NCI-H2196 (cell line): ENCODE results near the gene CLNK.
A peak's percentile ranks its signal among the peaks of the same experiment; 100 is the strongest.

Experiments used
- DNase-seq: peaks from one replicate; lab custom pipeline; 2025; ENCODE audit not compliant: unreplicated experiment; lab: John Stamatoyannopoulos, UW

The CLNK gene

DNA sequence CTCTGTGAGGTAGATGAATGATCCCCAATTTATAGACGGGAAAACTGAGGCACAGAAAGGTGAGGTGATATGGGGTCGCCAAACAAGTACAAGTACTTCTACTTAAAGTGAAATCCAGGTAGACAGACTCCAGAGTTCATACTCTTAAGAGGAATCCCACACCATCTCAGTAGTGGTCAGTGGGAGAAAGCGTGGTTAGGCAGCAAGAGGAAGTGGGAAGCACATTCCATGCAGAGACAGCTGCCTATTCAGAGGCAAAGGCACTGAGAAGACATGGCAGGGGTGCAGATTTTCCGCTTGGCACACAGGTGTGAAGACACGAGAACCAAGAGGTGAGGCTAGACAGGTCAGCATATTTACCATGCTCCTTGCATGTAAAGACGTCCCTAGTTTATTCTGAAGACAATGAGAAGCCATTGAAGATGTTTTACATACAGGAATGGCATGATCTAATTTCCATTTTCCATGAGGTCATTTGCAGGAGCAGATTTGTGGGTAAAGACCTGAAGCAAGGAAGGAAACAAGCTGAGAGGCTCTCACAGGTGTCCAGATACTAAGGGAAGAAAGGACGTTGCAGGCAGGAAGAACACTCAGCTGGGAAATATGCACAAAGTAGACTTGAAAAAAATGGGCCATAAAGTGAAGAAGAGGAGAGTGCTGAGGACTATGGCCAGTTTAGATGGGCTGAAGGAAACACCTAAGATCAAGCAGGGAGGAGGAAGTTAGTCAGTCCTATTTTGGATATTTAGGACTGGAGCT, 17.3 kb upstream of the CLNK start:
- DNase-seq = no peak

- DNase-seq = no peak
Measured at GRCh38 chr4:10701161-10701560, 16.6 kb upstream of the CLNK start.

DNA sequence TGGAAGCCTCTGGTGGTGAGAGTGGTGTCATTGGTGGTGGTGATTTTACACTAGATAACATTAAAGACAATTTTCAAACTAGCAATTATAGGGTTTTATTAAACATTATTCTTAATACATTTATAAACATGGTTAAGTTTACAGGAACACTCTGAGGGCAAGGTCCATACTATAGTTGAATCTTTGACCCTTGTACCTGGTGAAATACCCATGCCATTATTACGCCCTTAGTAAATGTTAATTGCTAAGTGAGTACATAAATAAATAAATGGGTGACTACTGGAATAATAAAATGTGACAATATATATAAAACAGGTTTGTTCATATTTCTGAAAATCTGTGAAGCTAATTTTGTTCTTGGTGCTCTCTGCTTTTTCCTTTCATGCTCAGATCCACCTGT, 13.6 kb upstream of the CLNK start:
- no peak for DNase-seq

- DNase-seq = peak; percentile 42
Measured at GRCh38 chr4:10697086-10697485, 12.5 kb upstream of the CLNK start.

DNA sequence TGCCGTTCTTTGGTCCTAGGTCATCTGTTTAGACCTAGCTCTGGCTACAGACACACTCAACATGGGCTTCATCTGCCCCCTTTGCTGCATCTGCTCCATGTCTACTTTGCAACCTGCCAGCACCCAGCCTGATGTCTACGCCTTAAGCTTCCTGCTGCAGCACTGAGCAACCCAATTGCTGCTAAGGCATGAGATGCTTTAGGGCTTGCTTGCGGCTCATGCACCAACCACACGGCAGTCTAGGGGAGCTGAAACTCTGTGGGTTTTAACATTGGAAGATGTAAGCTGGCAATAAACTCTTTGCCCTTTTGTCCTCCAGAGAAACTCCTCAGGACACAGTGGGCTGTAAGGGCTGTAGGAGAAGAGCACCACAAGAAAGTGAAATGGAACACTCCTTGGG, 11.7 kb upstream of the CLNK start:
- DNase-seq = no peak

- no peak for DNase-seq
Measured at GRCh38 chr4:10694828-10695209, 10.3 kb upstream of the CLNK start.

GRCh38 chr4:10694151-10694827, 9.7 kb upstream of the CLNK start:
- DNase-seq = no peak

GRCh38 chr4:10691651-10692050, 7.1 kb upstream of the CLNK start:
- DNase-seq = no peak

DNA sequence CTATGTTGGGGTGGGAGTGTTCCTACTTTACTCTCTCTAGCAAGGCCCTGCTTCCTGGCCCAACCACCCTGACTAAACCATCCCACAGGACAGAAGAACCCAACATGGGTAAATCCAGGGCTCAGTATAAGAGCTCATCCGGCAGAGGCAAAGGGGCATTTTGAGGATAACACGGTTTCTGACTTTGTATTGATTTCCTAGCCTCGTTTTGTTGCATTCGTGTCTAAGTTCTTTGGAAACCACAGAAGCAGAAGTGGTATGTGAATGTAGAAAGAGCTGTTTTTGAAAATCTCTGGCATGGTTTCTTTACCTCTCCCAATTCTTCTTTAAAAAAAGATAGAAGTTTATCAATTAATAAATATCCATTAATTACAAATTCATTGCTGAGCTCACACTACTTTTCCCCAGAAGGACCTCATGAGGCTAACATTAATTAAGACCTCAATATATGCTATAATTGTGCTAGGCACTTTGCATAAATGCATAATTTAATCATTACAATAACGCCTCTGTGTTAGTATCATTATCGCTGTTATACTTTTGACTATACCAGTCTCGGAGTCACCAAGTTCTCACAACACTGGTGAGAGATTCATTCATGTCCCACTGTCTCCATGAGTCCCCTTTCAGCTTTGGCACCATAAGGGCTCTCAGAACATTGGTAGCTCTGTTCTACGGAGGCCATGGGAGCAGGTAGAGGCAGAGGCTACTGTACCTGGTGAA, 5.8 kb upstream of the CLNK start:
- no peak for DNase-seq

DNA sequence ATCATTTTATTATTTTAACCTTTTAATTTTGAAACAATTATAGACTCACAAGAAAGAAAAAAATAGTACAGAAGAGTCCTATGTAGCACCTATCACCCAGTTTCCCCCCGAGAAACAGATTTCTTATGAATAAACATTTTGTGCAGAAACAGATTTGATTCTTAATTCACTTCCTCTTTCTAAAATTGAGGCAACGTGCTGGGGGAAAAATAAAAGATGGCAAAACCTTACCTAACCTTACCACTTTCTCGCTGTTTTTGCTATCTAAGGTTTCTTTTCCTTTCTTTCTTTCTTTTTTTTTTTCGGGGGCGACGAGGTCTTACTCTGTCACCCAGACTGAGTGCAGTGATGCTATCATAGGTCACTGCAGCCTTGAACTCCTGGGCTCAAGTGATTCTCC, 4.3 kb upstream of the CLNK start:
- no peak for DNase-seq

- DNase-seq = no peak
Measured at GRCh38 chr4:10688022-10688421, 3.5 kb upstream of the CLNK start.

DNA sequence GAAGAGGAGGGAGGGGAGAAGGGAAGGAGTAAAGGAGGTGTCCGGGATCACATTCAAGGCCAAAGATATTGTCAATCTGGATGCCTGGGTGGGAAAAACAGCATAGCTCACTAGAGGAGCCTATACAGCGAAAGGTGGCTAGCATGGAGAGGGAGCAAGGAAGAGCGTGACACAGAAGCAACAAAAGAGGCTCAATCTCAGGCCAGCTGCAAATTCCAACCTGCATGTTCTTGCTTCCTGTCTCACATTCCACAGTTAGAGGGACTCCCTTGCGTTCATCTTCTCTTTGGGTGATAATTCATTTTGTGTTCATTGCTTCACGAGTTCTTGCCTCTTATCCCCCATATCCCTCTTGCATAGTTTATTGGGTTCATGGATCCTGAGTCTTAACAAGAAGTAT, 3.0 kb upstream of the CLNK start:
- DNase-seq = no peak

DNA sequence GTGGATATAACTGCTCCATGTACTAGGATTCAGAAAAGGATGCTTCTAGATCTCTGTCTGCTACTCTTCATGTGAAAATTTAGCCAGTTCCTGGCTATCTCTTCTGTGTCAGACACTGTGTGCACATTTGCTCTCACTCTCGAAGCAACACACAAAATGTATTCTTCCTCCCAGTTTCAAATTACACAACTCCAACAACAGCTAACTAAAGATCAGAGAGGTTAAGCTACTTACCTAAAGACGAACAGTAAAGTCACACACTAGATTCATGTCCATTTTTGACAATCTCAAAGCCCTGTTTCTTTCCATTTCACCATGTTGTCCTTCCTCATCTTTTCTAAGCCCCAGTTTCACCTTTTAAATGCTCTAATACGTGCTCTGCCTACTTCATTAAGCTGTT, 2.2 kb downstream of the CLNK start:
- no peak for DNase-seq

DNA sequence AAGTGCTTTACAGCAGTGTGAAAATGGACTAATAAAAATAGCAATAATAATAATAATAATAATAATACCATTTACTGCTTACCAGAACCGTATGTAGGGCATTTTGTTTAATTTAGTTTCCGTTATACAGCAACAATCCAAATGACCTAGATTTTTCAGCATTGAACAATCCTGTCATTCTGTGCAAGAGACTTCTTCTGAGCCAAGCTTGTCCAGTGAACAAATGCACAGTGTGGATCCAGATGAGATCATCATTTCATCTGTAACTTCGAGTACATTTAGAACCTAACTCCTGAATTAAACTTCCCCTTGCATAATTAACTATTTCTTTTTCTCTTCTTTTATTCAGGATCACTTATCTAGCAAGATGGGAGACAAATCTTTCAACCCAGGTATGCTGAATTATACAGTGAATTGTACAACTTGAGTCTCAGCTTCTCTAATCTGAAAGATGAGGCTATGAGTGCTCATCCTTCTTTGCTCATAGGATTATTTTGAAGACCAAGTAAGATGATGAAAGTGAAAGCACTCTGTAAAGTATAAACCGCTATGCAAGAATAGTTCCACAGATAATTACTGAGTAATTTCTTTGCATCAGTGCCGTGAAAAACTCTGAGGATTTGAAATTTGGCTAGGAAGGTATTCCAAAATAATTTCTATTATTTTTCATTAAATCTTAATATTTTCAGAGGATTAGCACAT, 6.6 kb downstream of the CLNK start:
- DNase-seq = no peak

- DNase-seq = no peak
Measured at GRCh38 chr4:10673817-10674369, 10.7 kb downstream of the CLNK start.

DNA sequence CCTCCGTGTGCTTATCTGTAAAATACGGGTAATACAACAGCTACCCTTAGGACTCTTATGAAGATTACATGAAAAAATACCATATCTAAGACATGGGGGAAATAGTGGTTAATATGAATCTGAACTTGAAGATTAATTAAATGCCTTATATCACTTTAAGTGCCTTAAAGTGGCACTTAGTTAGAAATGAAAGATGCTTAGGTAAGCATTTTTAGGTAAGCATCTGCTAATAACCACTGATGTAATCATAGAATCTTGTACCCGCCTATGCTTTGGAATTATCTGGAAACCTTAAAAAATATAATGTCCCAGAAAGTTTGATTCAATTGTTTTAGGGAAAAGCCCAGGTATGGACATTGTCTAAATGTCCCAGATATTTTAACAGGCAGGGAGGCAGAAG, 12.2 kb downstream of the CLNK start:
- no peak for DNase-seq

DNA sequence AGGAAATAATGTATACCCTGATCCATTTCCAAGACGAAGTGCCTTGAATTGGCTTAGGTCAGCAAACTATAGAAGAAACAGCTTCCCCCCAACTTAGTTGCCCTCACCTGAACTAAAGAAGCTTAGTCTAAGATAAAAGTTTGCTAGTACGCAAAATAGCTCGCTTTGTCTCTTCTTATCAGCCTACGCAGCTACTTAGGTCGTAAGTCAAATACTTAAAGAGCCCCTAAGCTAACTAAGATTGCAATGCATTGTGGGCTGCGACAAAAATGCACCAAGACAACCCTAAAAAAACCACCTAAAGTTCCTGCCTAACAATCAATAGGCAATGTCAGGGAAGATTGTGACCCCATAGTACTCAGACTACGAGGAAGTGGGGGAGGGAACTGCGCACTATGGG, 12.8 kb downstream of the CLNK start:
- no peak for DNase-seq

- DNase-seq = no peak
Measured at GRCh38 chr4:10671366-10671765, 13.2 kb downstream of the CLNK start.

DNA sequence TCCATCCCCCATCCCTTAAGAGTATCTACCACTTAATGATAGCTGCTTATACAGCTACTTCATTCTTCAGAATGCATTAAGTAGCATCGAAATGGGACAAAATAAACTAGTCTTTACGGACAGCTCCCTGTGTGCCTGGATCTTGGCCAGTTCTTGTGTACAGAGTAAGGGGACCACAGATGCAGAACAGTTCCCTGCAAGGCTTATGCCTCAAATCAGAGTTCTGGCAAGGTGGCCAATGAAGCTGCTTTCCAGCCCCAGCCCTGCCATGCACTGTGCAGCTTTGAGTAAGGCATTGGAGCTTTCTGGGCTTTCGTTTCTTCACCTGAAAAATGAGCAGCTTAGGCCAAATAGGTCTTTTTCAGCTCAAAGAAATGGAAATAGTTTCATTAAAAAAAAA, 14.2 kb downstream of the CLNK start:
- no peak for DNase-seq

DNA sequence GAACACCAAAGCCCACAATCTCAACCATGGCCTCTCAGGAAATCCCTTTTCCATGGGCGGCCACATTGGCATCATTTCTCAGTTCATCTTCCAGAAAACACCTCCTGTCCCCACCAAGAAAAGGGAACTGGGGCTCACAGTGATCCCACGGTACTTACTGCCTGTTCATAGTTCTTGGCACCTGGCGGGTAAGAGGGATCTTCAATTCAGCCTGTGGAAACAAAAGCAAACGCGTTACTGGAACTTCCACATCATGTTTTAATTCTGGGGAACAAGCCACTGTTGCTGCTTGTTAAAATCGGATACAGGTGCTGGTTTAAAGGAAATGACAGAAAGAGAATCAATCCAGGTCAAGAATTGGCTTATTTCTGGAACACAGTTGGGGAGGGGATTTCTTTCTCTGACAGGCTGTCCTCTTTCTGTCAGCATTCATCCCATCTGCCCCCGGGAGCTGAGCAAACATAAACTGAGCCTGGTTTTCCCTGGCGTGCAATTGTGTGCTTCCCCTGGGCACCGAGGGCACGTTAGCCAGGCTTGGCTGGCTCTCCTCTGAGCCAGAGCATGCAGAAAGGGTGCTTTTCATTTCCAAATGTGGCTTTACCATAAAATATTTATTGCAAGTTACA, 16.8 kb downstream of the CLNK start:
- DNase-seq = no peak

DNA sequence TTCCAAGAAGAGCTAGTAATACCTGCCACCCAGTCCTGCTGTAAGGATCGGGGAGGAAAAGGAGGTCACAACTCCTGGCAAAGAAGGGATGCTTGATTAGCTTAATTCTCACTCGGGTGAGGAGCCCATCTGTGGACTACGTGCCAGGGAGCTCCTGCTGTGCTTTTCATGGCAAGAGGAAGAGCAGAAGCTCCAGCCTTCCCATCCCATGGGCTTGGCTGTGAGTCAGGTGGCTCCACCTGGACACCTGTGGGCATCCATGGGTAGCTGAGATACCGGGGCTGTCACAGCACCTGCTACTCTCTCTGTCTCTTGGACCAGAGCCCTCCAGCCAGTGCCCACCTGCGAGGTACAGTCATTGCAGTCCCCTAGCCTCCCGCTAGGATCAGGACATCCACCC, 18.0 kb downstream of the CLNK start:
- DNase-seq = no peak
